KOPT-K1 (cell line): ENCODE measurements around the gene CAVIN1.
"Not testable (repeated sequence)": the region's sequence is repeated elsewhere in the genome, so short reads cannot be mapped to it uniquely, and the experiment has no call there.

Experiments
- H3K27ac ChIP-seq: fragments of 200-600 bp; sonication (generic); 2 replicates; pipeline ENCODE4 v1.5.1; 2016; ENCODE audit warnings: antibody characterized with exemption, mild to moderate bottlenecking, low read depth, low read length; ENCODE audit not compliant: poor library complexity, severe bottlenecking
- H3K36me3 ChIP-seq: fragments of 200-600 bp; sonication (generic); 2 replicates; pipeline ENCODE4 v1.5.1; 2017; ENCODE audit warnings: antibody characterized with exemption, mild to moderate bottlenecking, low read length, moderate library complexity; ENCODE audit not compliant: insufficient read depth
- H3K9me3 ChIP-seq: fragments of 200-600 bp; sonication (generic); 2 replicates; pipeline ENCODE4 v1.5.1; 2017; ENCODE audit warnings: antibody characterized with exemption, low read length, mild to moderate bottlenecking; ENCODE audit not compliant: insufficient read depth, poor library complexity, severe bottlenecking

CAVIN1 gene, protein sequence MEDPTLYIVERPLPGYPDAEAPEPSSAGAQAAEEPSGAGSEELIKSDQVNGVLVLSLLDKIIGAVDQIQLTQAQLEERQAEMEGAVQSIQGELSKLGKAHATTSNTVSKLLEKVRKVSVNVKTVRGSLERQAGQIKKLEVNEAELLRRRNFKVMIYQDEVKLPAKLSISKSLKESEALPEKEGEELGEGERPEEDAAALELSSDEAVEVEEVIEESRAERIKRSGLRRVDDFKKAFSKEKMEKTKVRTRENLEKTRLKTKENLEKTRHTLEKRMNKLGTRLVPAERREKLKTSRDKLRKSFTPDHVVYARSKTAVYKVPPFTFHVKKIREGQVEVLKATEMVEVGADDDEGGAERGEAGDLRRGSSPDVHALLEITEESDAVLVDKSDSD

DNA sequence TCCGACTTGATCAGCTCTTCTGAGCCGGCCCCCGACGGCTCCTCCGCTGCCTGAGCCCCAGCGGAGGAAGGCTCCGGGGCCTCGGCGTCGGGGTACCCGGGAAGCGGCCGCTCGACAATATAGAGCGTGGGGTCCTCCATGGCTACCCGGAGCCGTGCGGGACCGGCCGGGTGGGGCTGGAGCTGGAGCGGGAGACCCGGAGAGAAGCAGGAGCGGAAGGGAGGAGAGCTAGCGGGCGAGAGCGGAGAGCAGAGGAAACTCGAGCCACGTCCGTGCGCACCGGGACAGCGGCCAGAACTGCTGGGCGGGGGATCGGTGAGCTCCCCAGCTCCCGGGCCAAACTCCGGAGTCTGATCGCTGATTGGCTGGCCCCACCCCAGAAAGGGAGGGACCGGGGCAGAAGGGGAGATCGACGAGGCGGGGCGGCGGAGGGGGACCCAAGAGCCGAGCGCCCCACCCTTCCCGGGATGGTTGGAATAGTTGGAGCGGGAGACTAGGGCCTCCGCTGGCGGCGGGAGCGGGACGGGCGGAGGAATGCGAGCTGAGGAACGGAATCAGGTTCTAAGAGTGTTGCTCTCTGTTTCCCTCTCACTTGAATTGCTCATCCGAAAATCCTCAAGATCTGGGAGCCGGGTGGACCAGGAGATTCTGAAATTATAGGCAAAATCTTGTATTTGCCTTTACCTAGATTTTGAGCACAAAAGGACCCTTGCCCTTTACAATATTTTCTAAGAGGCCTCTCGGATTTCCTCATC lies at the start of gene CAVIN1:
Gene CAVIN1, minus strand, starts transcription at position 299 of the 755 bp plus-strand sequence. Its CDS starts 159 bp downstream, at position 140.
- Histone ChIP-seq H3K36me3 (no peaks in the 10 kb centered on the region), H3K9me3 (no peaks in the 10 kb centered on the region), H3K27ac (no peak within 1 kb of the TSS)

DNA sequence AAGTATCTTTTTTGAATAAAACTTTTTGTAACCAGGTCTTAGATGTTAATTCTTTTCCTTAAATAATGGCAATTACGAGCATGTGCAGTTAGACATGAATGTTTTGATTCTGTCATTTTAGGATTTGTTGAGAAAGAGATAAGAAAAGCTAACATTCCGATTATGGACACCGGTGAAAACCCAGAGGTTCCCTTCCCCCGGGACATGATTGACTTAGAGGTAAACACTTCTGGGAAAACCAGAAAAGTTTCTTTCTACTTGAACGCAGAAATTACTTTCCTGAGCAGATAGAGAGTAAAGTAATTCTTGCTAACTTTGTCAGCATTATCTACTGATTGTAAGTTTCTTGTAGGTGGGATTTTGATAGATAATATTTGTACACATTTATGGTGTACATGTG lies 44.8 kb upstream of the CAVIN1 start:
- Histone ChIP-seq H3K36me3 (no peaks in the 10 kb centered on the region), H3K9me3 (no peaks in the 10 kb centered on the region), H3K27ac (no peak overlapping the region)

DNA sequence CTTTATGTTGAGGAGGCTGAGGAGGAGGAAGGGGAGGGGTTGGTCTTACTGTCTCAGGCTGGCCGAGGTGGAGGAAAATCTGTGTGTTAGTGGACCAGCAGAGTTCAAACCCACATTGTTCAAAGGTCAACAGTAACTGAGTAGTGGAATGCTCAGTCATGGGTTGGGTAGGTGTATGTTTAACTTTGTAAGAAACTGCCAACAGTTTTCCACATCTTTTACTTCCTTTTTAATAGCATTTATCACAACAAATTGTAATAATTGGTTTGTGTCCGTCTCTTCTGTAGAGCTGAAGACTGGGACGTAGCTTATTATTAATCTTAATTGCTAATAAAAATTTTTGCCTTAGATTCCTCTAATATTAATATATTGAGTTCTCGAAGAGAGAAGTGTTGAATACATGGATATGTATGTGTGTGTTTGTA lies 40.9 kb upstream of the CAVIN1 start:
- Histone ChIP-seq H3K27ac (no peak overlapping the region), H3K36me3 (no peaks in the 10 kb centered on the region), H3K9me3 (no peaks in the 10 kb centered on the region)

DNA sequence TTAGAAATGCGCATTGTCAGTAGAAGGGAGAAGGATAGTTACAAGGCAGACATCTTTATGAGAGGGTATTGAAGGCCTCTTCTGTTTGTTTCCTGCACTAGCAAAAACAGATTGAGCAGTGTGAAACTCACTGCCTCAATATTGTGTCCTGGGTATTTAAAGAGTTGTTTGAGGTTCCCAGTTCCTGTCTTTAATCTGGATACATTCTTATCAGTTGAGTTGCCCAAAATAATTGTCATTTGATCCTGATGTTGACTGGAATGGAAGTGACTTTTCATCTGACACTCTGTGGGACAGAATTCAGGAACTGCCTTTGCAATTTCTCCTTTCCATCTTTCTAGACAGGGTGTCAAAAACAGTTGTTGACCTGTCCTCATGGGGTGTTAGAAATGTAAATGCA lies 37.3 kb upstream of the CAVIN1 start:
- H3K36me3 ChIP-seq: no peaks in the 10 kb centered on the region
- H3K27ac ChIP-seq: no peak overlapping the region
- H3K9me3 ChIP-seq: no peaks in the 10 kb centered on the region

DNA sequence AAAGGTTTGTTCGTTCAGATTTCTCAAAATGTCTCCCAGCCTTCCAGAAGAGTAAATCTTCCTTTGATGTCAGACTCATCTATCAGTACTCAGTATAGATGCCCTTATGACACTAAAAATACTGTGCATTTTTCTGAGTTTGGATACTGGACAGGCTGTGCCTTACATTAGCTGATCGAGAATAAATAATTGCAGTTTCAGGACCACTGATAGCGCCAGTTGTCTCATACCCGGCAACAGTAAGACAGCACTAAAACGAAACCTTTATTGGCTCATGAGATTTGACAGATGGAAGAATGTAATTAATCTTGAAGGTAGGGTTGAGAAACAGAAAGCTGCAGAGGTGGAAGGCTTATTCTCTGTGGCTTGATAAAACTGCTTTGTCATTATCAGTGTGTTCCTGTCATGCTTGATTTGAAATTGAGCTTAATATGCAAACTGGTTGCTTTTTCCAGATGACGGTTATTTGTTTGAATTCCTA lies 36.8 kb upstream of the CAVIN1 start:
- H3K36me3 ChIP-seq: no peaks in the 10 kb centered on the region
- H3K9me3 ChIP-seq: no peaks in the 10 kb centered on the region
- H3K27ac ChIP-seq: no peak overlapping the region

DNA sequence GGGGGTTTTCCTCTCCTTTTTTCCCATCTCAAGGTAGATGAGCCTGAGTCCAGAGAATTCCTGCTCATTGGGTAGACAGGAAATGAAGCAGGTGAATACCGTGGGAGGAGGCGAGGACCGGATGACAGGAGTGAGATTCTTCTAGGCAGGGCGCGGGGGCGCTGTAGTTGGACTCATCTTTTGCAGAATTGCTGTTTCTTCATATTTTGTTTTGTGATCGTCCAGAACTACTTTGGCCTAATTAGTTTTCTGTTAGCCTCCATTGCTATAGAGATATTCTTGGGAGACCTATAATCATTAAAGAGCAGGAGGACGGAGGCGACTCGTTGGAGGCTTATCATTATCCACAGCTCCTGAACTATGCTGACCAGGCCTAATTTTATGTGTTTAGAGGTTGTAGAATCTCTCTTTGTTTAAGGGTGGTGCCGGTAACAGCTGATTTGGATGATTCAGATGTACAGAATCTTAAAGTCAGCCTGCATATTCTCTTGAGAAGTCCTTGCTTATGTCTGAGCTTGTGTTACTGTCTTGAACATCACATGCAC lies 36.3 kb upstream of the CAVIN1 start:
- no peaks in the 10 kb centered on the region for H3K36me3 ChIP-seq
- H3K27ac ChIP-seq: no peak overlapping the region
- no peaks in the 10 kb centered on the region for H3K9me3 ChIP-seq

DNA sequence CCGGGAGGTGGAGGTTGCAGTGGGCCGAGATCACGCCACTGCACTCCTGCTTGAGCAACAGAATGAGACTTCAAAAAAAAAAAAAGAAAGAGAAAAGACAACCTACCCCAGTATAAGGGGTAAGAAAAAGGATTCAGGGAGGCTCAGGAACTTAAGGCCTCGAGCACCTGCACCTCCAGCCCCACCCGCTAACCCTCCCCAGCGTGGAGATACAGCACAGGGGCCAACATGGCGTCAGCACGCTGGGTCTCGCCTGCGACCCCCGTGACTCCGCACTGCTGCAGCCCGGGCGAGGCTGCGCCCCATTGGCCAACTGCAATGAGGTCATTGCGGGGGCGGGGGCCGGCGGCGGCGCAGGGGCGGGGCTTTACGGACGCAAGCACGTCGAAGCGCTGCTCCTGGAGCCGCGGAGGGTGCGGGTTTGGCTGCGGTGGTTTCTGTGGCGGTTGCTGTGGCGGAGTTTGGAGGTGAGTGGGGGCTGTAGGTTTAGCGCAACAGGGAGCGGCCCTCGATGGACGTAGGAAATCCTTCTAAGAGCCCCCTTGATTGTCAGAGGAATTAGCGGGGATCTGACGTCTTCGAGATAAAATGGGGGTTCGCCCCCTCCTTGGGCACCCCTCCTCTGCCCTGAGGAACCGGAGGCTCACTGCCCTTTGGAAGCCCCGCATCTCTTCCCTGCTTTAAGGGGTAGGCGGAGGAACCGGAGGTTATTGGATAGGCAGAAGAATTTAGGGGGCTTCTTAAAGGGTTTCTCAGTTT lies 35.6 kb upstream of the CAVIN1 start, which contains the start of gene ATP6V0A1:
Gene ATP6V0A1, plus strand, starts transcription at position 382 of the 759 bp plus-strand sequence. CDS start 2,017 bp downstream, outside the sequence.
- Histone ChIP-seq H3K36me3 (no peaks in the 10 kb centered on the region), H3K27ac (no peak within 1 kb of the TSS), H3K9me3 (no peaks in the 10 kb centered on the region)

DNA sequence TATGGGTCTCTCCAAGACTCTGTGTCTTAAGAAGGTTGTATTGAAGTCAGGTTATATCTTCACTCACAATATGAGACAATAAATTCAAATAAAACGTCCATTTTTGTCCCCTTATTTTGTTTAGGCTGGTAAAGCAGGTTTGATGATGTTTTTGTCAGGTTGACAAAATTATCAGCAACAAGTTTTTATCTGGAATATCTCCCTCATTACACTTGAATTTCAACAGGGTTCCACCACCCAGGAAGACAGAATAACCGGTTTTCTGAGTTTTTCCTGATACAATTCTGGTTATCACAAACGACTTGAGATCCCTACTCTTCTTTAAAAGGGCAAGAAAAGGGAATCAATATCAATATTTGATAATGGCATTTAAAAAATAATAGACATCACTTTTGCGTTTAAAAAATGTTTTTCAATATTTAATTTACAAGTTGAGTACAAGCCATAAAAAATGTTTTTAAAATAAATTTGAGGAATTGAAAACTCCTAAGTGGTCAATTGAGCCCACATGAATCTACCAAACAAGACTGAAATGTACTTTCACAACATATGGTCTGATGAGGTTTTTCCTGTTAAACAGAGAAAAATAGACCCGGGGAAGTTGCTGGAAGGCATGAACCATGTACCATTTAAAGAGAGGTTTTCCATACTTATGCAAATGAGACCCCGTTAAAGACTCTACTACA lies 34.2 kb upstream of the CAVIN1 start:
- no peak overlapping the region for H3K27ac ChIP-seq
- no peaks in the 10 kb centered on the region for H3K9me3 ChIP-seq
- H3K36me3 ChIP-seq: no peaks in the 10 kb centered on the region

DNA sequence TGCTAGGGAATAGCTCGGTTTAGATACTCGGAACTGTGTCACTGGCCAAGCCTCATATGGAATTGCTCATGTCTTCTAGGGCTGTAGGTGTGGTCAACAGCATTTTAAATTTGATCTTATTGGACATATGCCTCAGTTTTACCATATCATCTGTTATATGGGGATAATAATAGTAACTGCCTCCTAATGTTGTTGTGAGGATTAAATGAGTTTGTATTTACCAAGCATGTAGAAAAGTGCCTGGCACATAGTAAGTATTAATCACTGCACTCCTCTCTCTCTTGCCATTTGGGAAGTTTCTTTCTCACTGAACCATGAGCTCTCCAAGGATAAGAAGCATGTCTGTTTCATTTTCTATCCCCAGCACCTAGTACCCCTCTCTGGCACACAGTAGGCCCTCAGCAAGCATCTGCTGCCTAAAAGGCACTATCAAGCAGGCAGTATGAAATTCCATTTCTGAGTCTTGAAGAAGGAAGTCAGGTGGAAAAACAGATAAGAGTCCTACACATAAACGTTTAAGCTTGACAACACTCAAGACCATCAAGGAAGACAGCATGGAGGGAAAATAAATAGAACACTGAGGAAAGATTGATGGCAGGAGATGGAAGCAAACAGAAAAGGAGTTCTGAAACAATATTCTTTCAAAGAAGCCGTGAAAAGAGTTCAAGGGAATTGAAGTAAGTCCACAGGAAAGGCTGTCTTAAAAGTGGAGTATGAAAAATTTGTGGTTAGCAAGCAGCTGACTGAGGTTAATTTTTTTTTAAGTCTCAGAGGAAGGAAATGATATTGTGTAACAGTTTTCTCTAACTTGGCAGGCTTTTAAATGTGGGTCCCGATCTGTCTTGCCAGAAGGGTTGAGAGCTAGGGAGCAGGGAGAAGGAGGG lies 33.4 kb upstream of the CAVIN1 start:
- Histone ChIP-seq H3K9me3 (no peaks in the 10 kb centered on the region), H3K27ac (no peak overlapping the region)

DNA sequence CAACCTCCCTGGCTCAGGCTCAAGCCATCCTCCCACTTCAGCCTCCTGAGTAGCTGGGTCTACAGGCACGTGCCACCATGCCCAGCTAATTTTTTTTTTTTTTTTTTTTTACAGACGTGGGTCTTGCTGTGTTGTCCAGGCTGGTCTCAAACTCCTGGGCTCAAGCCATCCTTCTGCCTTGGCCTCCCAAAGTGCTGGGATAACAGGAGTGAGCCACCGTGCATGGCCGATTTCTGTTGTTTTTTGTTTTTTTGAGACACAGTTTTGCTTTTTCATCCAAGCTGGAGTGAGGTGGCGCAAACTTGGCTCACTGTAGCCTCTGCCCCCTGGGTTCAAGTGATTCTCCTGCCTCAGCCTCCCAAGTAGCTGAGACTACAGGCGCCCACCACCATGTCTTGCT lies 31.9 kb upstream of the CAVIN1 start:
- H3K27ac ChIP-seq, H3K36me3 ChIP-seq, H3K9me3 ChIP-seq: not testable (repeated sequence)

More for the DNA sequence above, 33.4 kb upstream of the CAVIN1 start:
- no peaks in the 10 kb centered on the region for H3K36me3 ChIP-seq

DNA sequence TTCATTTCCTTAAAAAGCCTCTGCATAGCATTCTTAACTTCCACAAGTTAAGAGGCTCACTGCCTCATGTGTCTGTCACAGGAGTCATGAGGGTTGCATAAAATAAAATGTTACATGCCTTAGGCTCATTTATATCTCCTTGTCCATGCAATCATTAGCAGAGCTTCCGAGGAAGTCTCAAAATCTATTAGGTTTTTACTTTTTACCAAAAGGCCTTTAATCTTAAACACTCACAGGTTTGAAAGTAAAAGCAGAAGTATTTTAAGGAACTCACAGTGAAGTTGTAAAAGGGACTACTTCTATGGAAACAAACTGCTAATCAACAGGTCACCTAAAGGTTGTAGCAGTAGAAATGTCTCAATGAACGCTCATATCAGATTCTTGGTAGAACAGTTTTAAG lies 30.4 kb upstream of the CAVIN1 start:
- no peaks in the 10 kb centered on the region for H3K36me3 ChIP-seq
- no peak overlapping the region for H3K27ac ChIP-seq
- H3K9me3 ChIP-seq: no peaks in the 10 kb centered on the region

DNA sequence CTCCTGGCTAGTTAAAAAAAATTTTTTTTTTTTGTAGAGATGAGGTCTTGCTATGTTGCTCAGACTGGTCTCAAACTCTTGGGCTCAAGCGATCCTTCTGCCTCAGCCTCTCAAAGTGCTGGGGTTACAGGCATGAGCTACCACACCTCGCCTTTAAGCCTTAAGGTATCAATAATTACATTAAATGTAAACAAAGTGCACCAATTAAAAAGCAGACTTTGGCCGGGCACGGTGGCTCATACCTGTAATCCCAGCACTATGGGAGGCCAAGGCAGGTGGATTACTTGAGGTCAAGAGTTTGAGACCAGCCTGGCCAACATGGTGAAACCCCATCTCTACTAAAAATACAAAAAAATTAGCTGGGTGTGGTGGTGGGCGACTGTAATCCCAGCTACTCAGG lies 28.2 kb upstream of the CAVIN1 start:
- H3K27ac ChIP-seq, H3K9me3 ChIP-seq, H3K36me3 ChIP-seq: not testable (repeated sequence)

DNA sequence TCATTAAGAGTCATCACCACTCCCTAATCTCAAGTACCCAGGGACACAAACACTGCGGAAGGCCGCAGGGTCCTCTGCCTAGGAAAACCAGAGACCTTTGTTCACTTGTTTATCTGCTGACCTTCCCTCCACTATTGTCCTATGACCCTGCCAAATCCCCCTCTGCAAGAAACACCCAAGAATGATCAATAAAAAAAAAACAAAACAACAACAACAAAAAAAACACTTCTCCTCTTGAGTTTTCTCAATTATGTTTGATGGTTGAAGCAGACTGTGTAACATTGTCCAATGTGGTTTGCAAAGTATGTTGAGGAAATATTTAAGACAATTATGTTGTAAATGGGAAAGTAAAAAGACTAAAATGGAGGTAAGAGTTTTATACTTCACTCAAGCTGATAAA lies 26.8 kb upstream of the CAVIN1 start:
- not testable (repeated sequence) for H3K27ac ChIP-seq, H3K36me3 ChIP-seq, H3K9me3 ChIP-seq
